GM12891 (cell line): ENCODE results near the gene FEN1.

ENCODE experiments used
- PAX5 ChIP-seq: IDR thresholded peaks from 2 replicates; pipeline ENCODE4 v1.6.1; 2011; ENCODE audit warnings: low read length, moderate library complexity, mild to moderate bottlenecking; ENCODE audit not compliant: insufficient read depth, severe bottlenecking
- POLR2A ChIP-seq: IDR thresholded peaks from 2 replicates; pipeline ENCODE4 v1.6.1; 2011; ENCODE audit warnings: low read depth, low read length, control low read depth
- POLR2AphosphoS5 ChIP-seq: IDR thresholded peaks from 2 replicates; pipeline ENCODE4 v1.6.1; 2011; ENCODE audit warnings: low read depth, low read length, control low read depth
- POU2F2 ChIP-seq: IDR thresholded peaks from 2 replicates; pipeline ENCODE4 v1.6.1; 2011; ENCODE audit warnings: low read depth, mild to moderate bottlenecking, control low read depth, low read length, moderate library complexity
- SPI1 ChIP-seq: IDR thresholded peaks from 2 replicates; pipeline ENCODE4 v1.6.1; 2011; ENCODE audit warnings: low read depth, low read length, control low read depth
- TAF1 ChIP-seq: IDR thresholded peaks from 2 replicates; pipeline ENCODE4 v1.6.1; 2011; ENCODE audit warnings: low read depth, low read length, control low read depth

- TF ChIP-seq POLR2A: no peak
- no peak for TF ChIP-seq POLR2AphosphoS5
- TF ChIP-seq PAX5: no peak
- no peak for TF ChIP-seq POU2F2
- no peak for TF ChIP-seq TAF1
- TF ChIP-seq SPI1: no peak
Measured at GRCh38 chr11:61806785-61807184, 14.1 kb downstream of the FEN1 start.
